Measurements from ENCODE around the gene TNC.

The TNC gene

GRCh38 chr9:115158661-115159481 is 40.9 kb upstream of the TNC start:
- no peaks in the 10 kb centered on the region for H3K9me2 ChIP-seq (replicated peaks; ENCODE audit: insufficient read depth, low read length)
- no peak overlapping the region for H3K4me3 ChIP-seq (ENCODE audit: insufficient read depth, low read length, poor library complexity, severe bottlenecking)
- TF ChIP-seq, protein P1, sequence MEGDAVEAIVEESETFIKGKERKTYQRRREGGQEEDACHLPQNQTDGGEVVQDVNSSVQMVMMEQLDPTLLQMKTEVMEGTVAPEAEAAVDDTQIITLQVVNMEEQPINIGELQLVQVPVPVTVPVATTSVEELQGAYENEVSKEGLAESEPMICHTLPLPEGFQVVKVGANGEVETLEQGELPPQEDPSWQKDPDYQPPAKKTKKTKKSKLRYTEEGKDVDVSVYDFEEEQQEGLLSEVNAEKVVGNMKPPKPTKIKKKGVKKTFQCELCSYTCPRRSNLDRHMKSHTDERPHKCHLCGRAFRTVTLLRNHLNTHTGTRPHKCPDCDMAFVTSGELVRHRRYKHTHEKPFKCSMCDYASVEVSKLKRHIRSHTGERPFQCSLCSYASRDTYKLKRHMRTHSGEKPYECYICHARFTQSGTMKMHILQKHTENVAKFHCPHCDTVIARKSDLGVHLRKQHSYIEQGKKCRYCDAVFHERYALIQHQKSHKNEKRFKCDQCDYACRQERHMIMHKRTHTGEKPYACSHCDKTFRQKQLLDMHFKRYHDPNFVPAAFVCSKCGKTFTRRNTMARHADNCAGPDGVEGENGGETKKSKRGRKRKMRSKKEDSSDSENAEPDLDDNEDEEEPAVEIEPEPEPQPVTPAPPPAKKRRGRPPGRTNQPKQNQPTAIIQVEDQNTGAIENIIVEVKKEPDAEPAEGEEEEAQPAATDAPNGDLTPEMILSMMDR (IDR thresholded peaks at IDR 0.05; ENCODE audit: insufficient read depth, low read length, poor library complexity, severe bottlenecking), result no peak
- no peak for TF ChIP-seq EZH2phosphoT487 (conservative IDR thresholded peaks at IDR 0.05; ENCODE audit: low read length)
- H2AFZ ChIP-seq (ENCODE audit: low read depth, low read length, severe bottlenecking), result no peak overlapping the region
- H3K27ac ChIP-seq (ENCODE audit: low read depth, low read length), result no peak overlapping the region
- no peaks in the 10 kb centered on the region for H3F3A ChIP-seq (ENCODE audit: insufficient read depth)
- H3K9me3 ChIP-seq (ENCODE audit: insufficient read depth, low read length), result no peaks in the 10 kb centered on the region
- no peak overlapping the region for H3K4me2 ChIP-seq (ENCODE audit: low read depth, low read length, poor library complexity, severe bottlenecking)
- no peaks in the 10 kb centered on the region for H3K79me2 ChIP-seq (ENCODE audit: insufficient read depth, low read length)
- H3K27me3 ChIP-seq (ENCODE audit: low read length), result no peaks in the 10 kb centered on the region
- H3K36me3 ChIP-seq (ENCODE audit: low read length), result no peaks in the 10 kb centered on the region
- no peak overlapping the region for H3K9ac ChIP-seq (ENCODE audit: low read length)
- no peaks in the 10 kb centered on the region for H4K20me1 ChIP-seq (ENCODE audit: low read depth, low read length)

DNA sequence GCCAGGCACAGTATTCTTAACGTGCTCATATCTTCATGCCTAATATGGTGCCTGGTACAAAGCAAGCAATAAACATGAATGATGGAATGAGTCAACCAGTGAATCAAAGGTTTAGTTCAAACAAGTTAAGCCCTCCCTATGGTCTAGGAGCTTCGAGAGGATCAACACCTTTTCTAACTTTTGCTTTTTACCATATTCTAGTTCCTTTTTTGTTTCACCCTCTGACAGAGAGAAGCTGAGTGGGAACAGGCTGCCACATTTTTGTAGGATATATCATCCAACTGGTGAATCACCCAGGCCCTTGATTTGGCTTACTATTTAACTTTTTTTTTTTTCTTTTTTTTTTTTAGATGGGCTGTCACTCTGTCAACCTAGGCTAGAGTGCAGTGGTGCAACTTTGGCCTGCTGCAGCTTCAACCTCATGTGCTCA is 39.3 kb upstream of the TNC start:
- no peak overlapping the region for H3K4me3 ChIP-seq (ENCODE audit: insufficient read depth, low read length, poor library complexity, severe bottlenecking)
- no peaks in the 10 kb centered on the region for H3F3A ChIP-seq (ENCODE audit: insufficient read depth)
- no peak overlapping the region for H2AFZ ChIP-seq (ENCODE audit: low read depth, low read length, severe bottlenecking)
- no peaks in the 10 kb centered on the region for H3K9me2 ChIP-seq (replicated peaks; ENCODE audit: insufficient read depth, low read length)
- TF ChIP-seq EZH2phosphoT487 (conservative IDR thresholded peaks at IDR 0.05; ENCODE audit: low read length), result no peak
- TF ChIP-seq, protein P1 (IDR thresholded peaks at IDR 0.05; ENCODE audit: insufficient read depth, low read length, poor library complexity, severe bottlenecking), result no peak
- H3K36me3 ChIP-seq (ENCODE audit: low read length), result no peaks in the 10 kb centered on the region
- no peaks in the 10 kb centered on the region for H3K9me3 ChIP-seq (ENCODE audit: insufficient read depth, low read length)
- no peaks in the 10 kb centered on the region for H3K79me2 ChIP-seq (ENCODE audit: insufficient read depth, low read length)
- no peak overlapping the region for H3K4me2 ChIP-seq (ENCODE audit: low read depth, low read length, poor library complexity, severe bottlenecking)
- H3K27me3 ChIP-seq (ENCODE audit: low read length), result no peaks in the 10 kb centered on the region
- H3K27ac ChIP-seq (ENCODE audit: low read depth, low read length), result no peak overlapping the region
- no peak overlapping the region for H3K9ac ChIP-seq (ENCODE audit: low read length)
- no peaks in the 10 kb centered on the region for H4K20me1 ChIP-seq (ENCODE audit: low read depth, low read length)

GRCh38 chr9:115155037-115155436 is 37.1 kb upstream of the TNC start:
- Histone ChIP-seq H3K9me2 (replicated peaks; ENCODE audit: insufficient read depth, low read length) (no peaks in the 10 kb centered on the region), H3K79me2 (ENCODE audit: insufficient read depth, low read length) (no peaks in the 10 kb centered on the region), H3F3A (ENCODE audit: insufficient read depth) (no peaks in the 10 kb centered on the region), H3K4me3 (ENCODE audit: insufficient read depth, low read length, poor library complexity, severe bottlenecking) (no peak overlapping the region), H4K20me1 (ENCODE audit: low read depth, low read length) (no peaks in the 10 kb centered on the region), H3K9ac (ENCODE audit: low read length) (no peak overlapping the region), H3K9me3 (ENCODE audit: insufficient read depth, low read length) (no peaks in the 10 kb centered on the region), H3K27ac (ENCODE audit: low read depth, low read length) (no peak overlapping the region), H3K4me2 (ENCODE audit: low read depth, low read length, poor library complexity, severe bottlenecking) (no peak overlapping the region), H3K36me3 (ENCODE audit: low read length) (no peaks in the 10 kb centered on the region), H2AFZ (ENCODE audit: low read depth, low read length, severe bottlenecking) (no peak overlapping the region), H3K27me3 (ENCODE audit: low read length) (no peaks in the 10 kb centered on the region)
- TF ChIP-seq, protein P1 (IDR thresholded peaks at IDR 0.05; ENCODE audit: insufficient read depth, low read length, poor library complexity, severe bottlenecking), result no peak
- TF ChIP-seq EZH2phosphoT487 (conservative IDR thresholded peaks at IDR 0.05; ENCODE audit: low read length), result no peak

All from SU-DHL-6 (cell line).